Fibroblast of the conjunctiva (primary cell): Measurements from ENCODE around the gene SEMA7A.

Experiments used
- DNase-seq: peaks from one replicate; pipeline ENCODE4 v3.0.0-alpha.2; 2010; ENCODE audit warnings: low read depth

The SEMA7A gene

DNA sequence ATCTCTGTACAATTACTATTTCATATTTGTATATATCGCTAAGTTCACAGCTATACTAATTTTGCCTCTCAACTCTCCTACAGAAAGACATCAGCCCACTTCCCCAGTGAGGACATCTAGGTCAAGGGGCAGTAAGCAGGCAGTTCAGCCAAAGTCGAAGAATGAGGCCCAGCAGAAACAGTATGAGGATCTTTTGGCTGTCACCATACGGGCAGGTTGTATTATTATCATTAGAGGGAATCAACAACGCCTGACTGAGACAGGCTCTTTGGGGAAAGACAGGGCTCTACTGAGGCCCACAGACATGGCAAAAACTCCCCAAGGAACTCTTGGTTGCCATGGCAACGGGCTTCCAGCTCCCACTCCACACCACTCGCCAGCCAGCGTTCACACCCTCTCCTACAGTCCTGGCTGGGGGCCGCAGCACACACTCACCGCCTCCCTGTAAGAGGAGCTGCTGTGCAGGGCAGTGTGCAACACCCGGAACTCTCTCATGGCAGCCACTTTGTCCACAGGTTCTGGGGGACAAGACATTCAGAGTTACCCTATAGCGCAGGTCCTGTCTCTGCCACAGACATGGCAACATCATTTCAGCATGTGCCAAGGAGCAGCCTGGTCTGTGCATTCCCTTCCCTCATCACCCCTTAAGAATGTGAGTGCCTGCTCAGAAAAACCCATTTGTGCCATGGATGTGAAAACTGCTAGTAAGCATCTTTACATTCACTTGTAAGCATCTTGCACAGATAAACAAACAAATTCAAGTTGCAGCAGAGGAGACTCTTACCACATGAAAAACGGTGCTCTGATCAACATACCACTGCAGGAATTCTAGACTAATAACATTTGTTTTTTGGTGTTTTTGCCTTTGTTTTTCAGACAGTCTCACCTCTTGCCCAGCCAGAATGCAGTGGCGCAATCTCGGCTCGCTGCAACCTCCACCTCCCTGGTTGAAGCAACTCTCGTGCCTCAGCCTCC lies 18.4 kb upstream of the SEMA7A start:
- no peak for DNase-seq

DNA sequence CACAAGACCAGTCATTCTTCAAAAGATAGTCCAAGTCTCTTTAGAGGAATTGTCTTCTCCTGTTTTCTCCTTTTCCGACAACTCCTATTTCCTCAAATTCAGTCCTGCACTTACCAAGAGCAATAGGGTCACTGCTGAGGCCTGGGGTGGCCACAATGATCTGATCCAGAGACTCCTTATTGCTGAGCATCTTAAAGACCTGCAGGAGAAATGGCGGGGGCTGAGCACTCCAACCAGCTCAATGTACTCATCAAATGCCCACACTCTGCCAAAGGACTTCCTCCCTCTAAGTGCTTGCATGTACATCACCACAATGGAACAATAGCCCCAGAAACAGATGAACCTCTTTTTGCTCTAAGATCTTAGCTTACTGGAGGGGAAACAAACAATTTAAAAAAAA lies 17.6 kb upstream of the SEMA7A start:
- DNase-seq, result no peak

DNA sequence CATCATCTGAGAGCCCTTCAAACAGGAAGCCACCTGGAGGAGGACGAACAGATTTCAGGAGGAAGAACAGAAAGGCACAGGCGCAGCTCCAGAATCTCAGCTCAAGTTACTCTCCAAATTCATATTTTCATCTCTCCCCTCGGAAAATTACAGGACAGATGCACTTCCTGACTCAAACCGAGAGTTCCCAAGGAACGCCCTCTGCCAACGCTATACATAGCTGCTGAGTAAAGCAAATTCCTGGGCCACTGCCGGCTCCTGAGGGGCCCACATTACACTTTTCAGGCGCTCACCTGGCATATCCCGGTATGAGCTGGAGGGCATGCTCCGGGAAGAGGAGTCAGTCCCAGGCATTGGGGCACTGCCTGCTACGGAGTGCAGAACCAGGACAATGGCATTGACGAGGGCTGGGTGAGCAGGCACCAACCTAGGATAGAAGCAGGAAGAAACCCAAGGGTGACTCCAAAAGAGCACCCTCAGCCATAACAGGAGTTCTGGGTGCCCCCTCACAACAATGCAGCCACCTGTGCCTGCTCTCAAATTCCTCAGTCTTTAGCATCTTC lies 16.0 kb upstream of the SEMA7A start:
- no peak for DNase-seq

DNA sequence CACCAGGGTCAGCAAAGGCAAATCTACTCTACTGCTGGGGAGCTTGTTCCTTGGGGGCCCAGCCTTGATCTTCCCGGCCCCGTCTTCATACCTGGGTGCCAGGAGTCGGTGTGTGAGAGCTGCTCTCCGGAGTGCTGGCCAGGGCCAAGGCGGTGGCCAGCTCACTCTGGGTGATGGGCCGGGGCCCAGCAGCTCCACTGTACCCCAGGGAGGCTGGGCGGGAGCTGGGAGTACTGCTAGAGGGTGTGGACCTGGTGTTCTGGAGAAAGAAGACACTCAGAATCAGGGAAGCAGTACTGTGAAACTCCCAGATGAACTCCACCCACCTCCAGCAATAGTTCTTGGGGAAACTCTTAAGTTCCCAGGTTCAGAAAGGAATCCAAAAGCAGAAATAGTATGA lies 15.3 kb upstream of the SEMA7A start:
- no peak for DNase-seq

DNA sequence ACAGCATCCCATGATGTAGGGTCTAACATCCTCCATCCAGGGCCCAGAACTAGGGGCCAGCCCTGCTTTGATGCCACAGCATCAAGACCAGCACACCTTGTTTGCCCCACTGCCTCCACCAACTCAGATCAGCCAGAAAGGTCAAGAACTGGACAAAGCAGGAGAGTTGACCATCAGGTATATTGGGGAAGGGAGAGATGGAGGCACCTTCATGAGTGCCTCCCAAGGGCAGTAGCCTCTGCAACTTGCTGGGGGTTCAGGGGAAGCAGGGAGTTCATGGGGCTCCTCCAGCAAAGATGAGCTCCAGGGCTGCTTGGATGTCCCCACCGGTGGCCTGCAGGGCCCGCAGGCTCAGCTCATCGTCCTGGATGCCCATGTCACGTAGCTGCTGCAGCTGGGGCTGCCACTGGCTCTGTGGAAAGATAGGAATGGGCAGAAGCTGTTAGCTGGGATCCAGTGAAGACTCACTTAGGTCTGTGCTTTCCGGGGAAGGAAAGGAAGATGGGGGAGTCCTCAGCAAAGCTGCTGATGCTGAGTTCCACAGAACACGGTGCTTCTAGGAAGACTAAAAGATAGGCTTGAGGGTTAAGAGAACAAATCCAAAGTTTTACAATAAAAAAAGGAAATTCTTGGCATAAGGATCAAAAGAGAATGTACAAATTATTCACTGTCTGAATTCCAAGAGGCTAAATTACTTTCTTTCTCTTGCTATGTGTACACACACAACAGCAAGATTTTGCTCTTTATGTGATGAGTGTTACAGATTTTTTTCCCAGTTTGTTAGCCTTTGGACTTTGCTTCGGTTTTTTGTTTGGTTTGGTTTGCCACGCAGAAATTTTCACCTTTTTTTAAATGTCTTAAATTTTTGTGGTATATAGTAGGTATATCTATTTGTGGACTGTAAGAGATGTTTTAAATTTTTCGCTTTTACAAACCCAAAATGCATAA lies 12.3 kb upstream of the SEMA7A start:
- DNase-seq, result no peak

DNA sequence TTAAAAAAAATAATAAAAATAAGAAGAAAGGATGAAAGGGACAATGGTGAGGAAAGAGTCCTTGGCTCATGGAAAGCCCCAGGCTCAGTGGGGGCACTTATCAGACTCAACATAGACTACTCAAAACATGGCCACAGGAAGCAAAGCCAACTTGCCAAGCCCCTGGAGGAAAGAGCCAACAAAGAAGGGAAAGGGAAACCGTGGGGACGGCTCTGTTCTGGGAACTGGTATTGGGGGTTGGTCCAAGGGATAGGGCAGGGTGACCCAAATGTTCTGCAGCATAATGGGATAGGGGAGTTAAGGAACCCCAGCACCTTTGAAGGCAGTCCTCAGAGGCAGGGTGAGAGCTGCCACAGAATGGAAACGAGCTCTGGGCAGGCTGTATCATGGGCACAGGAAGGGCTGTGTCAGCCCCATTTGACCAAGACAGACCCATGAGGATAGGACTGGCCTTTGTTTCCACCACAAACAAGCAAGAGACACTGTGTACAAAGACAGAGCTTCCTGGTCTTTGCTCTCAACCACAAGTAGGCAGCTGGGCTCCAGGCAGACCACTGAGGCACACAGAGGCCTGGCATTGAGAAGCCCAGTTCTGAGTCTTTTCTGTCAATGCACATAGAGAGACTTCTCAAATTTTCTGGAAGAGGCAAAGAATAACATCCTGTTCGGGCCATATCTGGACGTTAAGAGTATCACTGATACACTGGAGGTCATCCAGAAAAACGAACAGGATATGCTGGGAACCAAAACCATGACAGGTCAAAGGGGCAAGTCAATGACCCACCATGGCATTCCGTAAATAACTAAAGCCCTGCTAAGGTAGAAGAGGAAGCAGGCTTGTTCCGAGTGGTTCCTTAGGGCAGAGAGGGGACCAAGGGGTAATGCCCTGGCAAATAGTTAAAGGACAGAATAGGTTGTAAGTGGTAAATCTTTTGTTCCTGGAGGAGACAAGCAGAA lies 10.6 kb upstream of the SEMA7A start:
- no peak for DNase-seq

DNA sequence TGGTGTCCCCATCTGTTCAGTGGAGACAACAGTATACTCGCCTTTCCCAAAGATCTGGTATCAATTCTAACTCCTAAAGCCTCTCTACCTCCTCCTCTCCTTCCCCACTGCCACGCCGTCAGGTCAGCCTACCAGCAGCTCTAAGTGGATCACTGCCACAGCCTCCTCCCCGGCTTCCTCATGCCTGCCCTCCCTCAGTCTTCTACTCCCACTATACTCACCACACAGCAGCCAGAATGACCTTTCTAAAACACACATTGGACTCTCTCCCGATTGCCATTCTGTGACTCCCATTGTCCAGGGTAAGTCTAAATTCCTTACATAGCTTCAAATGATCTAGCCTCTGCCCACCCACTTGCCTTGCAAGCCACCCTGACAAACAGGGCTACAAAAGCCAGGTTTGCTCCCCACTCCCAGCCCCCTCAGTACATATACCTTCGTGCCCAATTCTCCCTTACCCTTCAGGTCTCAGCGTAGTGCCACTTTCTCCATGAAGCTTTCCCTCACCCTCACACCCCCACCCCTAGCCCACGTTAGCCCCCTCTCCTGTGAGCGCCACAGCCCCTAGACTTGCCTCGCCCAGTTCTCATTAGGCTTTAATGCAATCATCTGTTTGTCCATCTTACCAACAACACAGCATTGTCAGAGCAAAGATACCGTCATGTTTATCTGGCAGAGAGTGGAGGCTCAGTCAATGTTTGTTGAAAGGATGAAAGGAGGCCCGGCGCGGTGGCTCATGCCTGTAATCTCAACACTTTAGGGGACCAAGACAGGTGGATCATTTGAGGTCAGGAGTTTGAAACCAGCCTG lies 9.5 kb upstream of the SEMA7A start:
- no peak for DNase-seq

DNA sequence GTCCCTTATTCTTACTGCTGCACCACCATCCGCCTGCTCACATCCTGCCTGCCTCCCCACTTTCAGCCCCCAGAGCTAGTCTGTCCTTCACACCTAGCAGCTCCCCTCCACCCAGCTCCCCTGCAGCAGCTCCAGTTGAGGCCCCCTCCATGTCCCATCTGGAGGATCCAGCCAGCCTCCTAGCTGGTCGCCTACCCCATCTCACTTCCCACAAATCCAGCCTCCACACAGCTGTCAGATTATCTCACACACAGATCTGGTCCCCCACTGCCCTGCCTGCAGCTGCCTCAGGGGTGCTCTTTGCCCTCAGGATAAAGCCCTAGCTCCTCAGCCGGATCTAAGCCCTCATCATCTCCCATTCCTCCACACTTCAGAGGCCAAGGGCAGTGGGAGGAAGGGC lies 8.8 kb upstream of the SEMA7A start:
- DNase-seq, result no peak

DNA sequence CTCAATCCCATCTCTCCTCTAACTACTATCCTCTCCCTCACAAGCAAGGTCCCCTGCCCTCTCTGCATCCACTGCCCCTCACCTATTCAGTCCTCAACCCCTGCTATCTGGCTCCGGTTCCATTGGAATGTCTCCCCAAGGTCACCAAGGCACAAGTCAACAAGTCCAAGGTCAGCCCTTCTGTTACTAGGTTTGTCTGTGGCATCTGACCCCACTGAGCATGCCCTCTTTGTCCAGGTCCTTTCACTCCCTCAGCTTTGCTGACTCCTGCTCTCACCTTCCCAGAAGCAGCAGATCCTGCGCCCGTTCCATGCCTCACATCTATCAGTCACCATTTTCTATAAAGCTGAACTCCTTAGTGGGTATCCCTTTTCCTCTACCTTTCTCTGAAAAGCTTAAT lies 8.3 kb upstream of the SEMA7A start:
- no peak for DNase-seq

DNA sequence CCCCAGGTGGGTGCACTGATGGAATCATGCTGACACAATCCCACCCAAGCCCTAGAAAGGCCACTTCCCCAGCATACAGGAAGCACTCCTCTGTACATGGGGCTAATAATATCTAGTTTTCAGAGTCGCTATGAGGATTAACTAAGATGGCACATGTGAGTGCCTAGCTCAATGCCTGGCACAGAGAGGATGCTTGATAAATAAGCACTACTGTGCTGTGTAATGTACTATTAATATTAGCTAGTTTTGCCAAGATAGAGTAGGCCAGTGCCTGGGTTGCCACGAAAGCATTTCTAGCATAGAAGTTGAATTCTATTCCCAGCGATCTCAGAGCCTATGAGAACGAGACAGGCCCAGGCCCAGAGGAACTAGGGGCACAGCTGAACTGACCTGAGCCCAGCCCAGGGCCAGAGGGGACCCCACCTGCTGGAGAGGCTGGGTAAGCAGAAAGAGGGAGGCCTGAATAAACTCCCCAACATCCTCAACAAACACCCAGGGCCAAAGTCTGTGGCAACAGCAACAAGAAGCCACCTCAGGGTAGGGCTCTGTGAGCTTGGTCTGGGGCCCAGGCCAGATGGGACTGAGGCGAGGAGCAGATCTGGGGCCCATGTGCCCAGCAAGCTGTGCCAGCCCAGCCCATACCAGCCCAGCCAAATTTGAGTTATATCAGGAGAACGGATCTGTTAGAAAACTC lies 7.6 kb upstream of the SEMA7A start:
- no peak for DNase-seq

DNA sequence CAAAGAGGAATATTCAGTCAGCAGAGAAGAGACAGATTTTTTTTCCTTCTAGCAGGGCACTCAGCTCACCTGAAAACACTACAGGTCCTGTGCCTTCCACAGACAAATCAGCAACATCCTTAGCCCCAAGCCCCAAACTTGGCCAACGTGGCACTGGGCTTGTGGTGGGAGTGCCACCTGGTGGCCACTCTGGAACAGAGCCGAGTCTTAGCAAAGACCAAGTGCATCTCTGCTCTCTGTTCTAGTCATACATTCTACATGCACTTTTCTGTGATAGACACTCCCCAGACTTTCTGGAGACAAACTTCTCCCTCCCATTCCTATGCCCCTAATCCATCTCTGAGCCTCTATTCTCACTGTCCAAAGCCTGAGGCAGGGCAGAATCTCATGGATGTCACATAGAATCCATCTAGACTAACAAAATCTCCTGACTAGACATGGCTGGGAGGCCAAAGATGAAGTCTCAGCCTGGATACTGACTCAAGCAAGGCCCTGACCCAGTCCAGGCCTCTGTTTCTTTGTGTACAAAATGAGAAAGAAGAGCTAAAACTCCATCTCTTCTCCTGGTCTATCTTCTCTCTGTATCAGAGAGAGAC lies 5.1 kb upstream of the SEMA7A start:
- DNase-seq, result peak; percentile 61

DNA sequence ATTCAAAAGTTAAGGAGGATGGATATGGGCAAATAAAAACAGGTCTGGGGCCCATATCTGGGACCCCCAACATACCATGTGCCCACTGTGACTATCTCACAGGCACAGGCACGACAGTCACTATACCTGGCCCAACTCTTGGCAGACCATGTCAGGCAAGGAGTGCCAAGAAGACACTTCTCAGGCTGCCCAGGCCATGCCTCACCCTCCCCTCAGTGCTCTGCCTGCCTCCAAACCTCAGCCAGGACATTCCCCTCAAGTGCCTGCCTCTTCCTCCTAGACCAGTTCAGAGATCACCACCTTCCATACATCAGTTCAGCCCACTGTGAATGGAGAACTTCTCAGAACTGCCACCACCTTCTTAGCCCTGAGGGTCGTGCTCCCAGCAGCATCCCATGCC lies 4.4 kb upstream of the SEMA7A start:
- no peak for DNase-seq

DNA sequence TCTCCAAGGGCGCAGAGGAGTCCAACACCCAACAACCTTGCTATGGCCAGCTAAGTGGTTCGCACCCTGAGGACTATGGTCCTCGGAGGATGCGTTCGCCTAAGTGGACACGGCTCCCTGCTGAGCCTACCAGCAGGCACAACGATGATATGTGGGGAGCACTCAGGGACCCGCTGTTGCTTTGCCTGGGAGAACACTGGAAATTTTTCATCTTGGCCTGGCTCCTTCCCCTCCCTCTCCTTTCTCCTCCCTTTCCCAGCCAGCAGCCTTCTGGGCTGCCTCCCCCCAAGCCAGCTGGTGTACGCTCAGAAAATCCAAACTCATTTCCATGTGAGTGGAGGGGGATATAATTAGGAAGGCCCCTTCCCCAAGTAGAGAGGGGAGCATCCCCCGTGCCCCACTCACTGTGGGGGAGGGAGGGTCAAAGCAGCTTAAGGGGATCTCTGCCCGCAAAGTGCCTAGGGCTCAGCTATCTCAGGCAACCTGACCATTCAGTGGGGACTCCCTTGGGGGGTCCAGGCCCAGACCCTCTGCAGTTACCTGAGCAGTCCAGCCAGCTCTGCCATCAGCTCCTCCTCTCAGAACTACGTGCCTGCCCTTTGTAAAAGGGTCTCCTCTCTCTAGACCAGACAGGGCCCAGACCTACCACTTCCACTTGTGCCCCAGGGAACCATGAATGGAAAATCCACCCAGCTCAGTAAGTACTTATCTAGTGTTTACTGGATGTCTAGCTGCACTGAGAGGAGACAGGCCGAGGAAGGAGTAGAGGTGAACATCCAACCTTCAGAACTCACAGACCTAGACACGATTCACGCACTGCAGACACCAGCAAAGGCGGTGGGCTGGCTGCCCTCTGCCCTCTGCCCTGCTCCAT lies 742 bp upstream of the SEMA7A start:
- DNase-seq, result no peak

DNA sequence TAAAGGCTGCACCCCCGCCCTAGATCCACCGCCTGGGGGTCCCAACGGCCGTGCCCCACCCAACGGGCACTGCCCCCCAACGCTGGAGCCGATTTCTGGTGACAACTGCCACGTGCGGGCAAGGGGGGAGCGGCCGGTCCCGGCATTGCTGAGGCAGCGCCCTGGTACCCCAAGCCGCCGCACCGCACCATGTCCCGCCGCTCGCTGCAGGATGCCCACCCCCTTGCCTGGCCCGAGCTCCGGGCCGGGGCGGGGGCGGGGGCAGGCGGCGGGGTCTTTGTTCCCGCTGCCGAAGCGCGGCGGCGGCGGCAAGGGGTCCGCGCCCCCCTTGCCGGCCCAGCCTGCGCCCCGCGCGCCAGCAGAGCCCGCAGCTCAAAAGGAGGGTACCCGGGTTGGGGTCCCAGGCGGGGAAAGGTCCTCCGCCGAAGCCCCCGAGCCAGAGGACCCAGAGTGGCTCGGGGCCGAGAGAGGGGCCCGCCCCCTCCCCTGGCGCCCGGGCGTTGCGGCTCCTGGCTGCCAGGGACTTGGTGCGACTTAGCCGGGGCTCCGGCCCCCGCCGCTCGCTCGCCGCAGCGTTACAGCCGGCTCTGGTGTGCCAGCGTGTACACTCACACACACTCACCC lies 678 bp downstream of the SEMA7A start:
- DNase-seq, result no peak

DNA sequence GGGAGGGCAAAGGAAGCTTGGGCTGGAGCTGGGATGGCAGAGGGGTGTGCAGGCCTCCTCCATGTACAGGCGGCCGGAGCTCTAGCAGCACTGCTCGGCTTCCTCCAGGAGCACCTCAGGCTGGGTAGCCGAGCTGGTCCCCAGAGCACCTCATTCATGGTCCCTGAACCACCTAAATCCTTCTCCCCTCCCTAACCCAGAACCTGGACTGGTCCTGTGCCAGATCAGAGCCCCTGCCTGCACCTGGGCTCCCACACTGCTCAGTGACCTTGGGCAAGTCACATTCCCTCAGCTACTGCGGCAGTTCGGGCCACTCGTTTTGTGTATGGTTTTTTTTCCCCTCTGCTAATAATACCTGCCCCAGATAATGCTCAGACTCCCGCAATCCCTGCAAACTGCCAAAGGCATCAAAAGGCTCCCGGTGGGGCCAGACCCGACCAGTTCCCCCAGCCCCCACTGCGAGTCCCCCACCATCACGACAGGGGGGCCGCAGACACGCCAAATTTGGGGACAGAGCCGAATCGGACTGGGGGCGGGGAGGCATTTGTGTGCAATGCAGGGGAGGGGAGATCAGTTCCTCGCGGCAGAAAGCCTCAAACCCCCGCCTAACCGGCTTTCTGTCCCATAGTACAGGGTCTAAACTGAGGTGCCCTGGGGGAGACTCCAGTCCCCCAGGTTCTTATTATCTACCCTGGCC lies 1.3 kb downstream of the SEMA7A start:
- no peak for DNase-seq

DNA sequence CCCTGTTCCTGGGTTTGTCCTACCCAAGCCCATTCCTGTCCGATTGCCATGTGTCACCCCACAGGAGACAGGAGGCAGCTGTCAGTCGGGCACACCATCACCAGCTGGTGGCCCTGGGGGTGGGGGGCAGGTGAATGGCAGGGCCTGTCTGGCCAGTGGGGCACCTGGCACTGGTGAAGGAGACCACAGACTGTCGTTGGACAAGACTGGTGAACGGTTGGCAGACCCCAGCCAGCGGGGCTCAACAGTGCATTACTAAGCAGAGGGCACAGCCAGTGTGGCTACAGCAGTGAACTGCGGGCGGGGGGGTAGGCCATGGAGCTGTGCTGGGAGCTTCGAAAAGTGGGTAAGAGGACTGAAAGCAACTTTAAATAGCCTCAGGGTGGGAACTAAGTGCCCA lies 2.1 kb downstream of the SEMA7A start:
- DNase-seq, result no peak

DNA sequence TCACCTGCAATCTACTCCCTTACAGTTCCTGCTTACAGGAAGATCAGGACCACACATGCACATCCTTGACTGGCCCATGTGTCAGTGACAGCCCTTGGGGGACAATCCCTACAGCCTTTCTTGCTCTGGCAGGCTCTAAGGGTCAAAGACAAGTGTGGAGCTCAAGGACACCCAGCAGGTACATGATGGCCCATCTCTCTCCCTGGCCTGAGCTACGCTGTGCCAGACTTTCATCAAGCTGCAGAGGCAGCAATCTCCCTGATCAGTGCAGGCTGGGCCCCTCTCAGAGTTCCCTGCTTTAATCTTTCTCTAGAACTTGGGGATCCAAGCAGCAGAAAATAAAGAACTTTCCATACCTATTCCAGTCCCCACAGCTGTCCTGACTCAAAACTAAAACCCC lies 2.6 kb downstream of the SEMA7A start:
- no peak for DNase-seq
